ENCODE measurements around the gene RIN3.

GRCh38 chr14:92734618-92735017, 221.0 kb downstream of the RIN3 start:
- no peak for TF ChIP-seq CTCF (IDR thresholded peaks at IDR 0.05)
- no peak for TF ChIP-seq POLR2A (IDR thresholded peaks at IDR 0.05)
